Calu3 (cell line): ENCODE results near the gene P2RX1. TPM values are rescaled to one million over a fixed set of nuclear protein-coding genes. Genes with fewer than 3 reads are reported as not detected.

ENCODE experiments used
- BruUV-seq: library from RNA; stranded (reverse); fragments of 400-500 nt; replicated peaks from 2 replicates; lab custom pipeline; 2021; lab: Mats Ljungman, UMichigan
- CTCF ChIA-PET: fragments of 300-600 bp; sonication (Branson Sonifier 250); formaldehyde crosslinking; loops from one replicate; lab custom pipeline; 2022; ENCODE audit warnings: antibody characterized with exemption; lab: Charles Lee
- DNase-seq: peaks from one replicate; pipeline ENCODE4 v3.0.0; 2022
- H3K27ac Mint-ChIP-seq: one replicate; pipeline ENCODE4 v1.8.0; 2022; ENCODE audit warnings: mixed read lengths; ENCODE audit not compliant: unreplicated experiment
- H3K27me3 Mint-ChIP-seq: one replicate; pipeline ENCODE4 v1.8.0; 2022; ENCODE audit warnings: mixed read lengths; ENCODE audit not compliant: unreplicated experiment
- H3K36me3 Mint-ChIP-seq: one replicate; pipeline ENCODE4 v1.8.0; 2022; ENCODE audit warnings: mild to moderate bottlenecking, moderate library complexity, mixed read lengths; ENCODE audit not compliant: insufficient read depth, unreplicated experiment
- H3K4me1 Mint-ChIP-seq: one replicate; pipeline ENCODE4 v1.8.0; 2022; ENCODE audit warnings: mild to moderate bottlenecking, low read depth, mixed read lengths; ENCODE audit not compliant: unreplicated experiment
- H3K4me3 Mint-ChIP-seq: one replicate; pipeline ENCODE4 v1.8.0; 2022; ENCODE audit warnings: mild to moderate bottlenecking, low read depth, moderate library complexity, mixed read lengths; ENCODE audit not compliant: unreplicated experiment
- H3K9me3 Mint-ChIP-seq: one replicate; pipeline ENCODE4 v1.8.0; 2022; ENCODE audit warnings: low read depth, mixed read lengths; ENCODE audit not compliant: unreplicated experiment
- intact Hi-C: fragments of 100-400 bp; cut with micrococcal nuclease; formaldehyde crosslinking; loops from one replicate; pipeline ENCODE4 v1.10.0; 2022; ENCODE audit not compliant: unreplicated experiment
- total RNA-seq: library from RNA; stranded (reverse); gene quantifications from 2 replicates; pipeline ENCODE4 v1.2.3, GENCODE V29; 2022
- TF ChIP-seq, protein P1 (sequence below): fragments of 200-600 bp; IDR thresholded peaks from one replicate; pipeline ENCODE4 v1.8.0; 2022; ENCODE audit warnings: antibody characterized with exemption; ENCODE audit not compliant: unreplicated experiment

The P2RX1 gene
- total RNA-seq, 1 experiment from 2014 or later, result not detected

DNA sequence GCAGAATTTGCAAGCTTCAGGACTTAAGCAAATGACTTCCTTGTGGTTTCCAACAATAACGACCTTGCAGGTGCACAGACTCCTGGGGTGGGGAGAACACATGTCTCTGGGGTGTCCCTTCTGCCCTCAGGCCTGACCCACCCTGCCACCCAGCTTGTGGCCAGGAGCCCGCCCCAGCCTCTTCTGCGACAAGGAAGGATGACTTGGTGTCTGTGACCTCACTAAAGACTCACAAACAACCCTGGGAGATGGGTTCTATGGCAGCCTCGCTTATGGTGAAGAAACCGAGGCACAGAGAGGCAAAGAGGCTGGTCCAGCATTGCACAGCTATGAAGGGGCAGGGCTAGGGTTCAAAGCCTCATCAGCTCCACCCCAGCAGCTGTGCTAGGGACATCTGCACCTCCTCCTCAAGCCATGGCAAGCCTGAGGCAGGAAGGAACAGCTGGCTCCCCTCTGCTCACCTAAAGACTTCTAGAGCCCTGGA lies 45.3 kb upstream of the P2RX1 start:
- Mint-ChIP-seq H3K4me1 (peaks cover 17% of the 10 kb centered on the region), H3K4me3 (no peak overlapping the region), H3K9me3 (no peaks in the 10 kb centered on the region), H3K27ac (no peak overlapping the region), H3K36me3 (peaks cover 12% of the 10 kb centered on the region), H3K27me3 (peaks cover 11% of the 10 kb centered on the region)
- TF ChIP-seq, protein P1, sequence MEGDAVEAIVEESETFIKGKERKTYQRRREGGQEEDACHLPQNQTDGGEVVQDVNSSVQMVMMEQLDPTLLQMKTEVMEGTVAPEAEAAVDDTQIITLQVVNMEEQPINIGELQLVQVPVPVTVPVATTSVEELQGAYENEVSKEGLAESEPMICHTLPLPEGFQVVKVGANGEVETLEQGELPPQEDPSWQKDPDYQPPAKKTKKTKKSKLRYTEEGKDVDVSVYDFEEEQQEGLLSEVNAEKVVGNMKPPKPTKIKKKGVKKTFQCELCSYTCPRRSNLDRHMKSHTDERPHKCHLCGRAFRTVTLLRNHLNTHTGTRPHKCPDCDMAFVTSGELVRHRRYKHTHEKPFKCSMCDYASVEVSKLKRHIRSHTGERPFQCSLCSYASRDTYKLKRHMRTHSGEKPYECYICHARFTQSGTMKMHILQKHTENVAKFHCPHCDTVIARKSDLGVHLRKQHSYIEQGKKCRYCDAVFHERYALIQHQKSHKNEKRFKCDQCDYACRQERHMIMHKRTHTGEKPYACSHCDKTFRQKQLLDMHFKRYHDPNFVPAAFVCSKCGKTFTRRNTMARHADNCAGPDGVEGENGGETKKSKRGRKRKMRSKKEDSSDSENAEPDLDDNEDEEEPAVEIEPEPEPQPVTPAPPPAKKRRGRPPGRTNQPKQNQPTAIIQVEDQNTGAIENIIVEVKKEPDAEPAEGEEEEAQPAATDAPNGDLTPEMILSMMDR, result no peak
- DNase-seq, result no peak
- intact Hi-C loops, result no loop called here
- no TSS peak for BruUV-seq
- CTCF ChIA-PET, result no interaction called here

DNA sequence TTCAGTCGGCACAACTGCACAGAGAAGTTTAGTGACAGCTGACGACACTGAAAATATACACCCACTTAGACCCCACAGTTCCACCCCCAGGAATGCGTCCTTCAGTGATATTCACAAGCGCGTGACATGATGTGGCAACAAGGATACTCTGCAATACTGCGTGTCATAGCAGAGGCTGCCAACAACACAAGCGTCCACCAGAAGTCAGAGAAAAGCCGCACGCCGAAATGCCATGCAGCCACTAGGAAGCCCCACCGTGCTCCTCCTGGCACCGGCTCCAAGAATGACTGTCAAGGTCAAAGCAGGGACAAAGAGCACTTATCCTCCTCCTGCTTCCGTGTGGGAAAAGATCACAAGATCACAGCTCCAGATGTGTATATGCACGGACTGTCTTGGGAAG lies 44.5 kb upstream of the P2RX1 start:
- intact Hi-C loops, result no loop called here
- H3K27me3 Mint-ChIP-seq, result peaks cover 11% of the 10 kb centered on the region
- TF ChIP-seq, protein P1, result no peak
- no TSS peak for BruUV-seq
- no peak overlapping the region for H3K4me3 Mint-ChIP-seq
- CTCF ChIA-PET, result no interaction called here
- H3K27ac Mint-ChIP-seq, result no peak overlapping the region
- no peaks in the 10 kb centered on the region for H3K9me3 Mint-ChIP-seq
- peaks cover 17% of the 10 kb centered on the region for H3K4me1 Mint-ChIP-seq
- H3K36me3 Mint-ChIP-seq, result peaks cover 12% of the 10 kb centered on the region
- DNase-seq, result no peak

DNA sequence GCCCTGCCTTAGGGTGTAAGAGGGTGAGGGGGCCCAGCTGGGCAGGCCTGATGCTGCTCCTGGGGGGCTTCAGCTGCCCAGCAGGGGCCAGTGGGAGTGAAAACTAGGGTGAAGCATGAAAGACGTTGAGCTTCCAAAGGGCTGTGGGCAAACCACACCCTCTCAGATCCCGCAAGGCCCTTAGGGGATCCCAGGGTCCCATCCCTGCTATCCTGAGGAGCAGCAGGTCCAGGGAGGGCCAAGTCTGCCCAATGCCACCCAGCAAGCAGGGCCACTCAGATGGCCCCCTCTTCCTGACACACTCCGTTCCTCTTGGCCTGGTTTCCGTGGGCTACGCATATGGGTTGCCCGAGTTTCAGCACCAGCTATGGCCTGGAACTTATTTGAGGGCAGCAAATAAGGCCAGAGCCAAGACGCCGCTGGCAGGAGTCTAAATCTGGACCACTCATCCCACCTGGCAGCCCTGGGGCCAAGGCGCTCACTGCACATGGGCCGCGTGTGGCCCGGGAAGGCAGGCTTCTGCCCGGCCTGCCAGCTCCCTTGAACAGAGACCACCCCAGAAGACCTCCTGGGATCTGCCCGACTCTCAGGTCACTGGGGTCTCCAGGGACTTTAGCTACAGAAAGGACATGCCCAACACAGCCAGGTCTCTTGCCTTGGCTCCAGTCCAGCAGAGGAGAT lies 43.8 kb upstream of the P2RX1 start:
- Mint-ChIP-seq H3K27ac (no peak overlapping the region), H3K36me3 (peaks cover 6% of the 10 kb centered on the region)

DNA sequence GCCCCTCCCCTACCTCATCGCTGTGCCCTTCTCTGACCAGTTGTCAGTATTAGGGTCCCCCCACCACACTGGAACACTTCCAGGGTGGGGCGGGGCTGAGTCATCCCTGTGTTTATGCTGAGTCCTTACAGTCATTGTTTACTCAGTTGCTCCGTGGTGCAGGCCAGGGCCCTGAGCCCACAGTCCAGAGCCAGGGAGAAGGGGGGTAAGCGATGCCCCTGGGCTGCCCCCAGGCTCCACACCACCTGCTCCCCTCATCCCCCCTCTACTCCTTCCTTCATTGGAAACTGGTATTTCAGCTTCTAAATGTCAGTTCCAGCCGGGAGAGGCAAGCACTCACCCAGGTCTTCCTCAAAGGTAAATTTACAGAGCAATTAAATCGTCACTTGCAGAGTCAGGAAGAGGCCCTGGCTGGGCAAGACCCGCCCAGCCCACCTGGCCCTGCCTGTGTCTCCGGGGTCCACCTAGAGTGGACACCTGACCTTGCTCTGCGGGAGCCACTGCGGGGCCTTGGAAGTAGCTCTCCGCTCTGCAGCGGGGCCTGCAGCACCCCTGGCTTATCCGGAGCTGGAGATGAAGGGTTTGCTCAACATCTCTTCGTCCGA lies 43.1 kb upstream of the P2RX1 start:
- intact Hi-C loops, result no loop called here
- peak; percentile 49 for DNase-seq
- Mint-ChIP-seq H3K9me3 (no peaks in the 10 kb centered on the region), H3K4me3 (no peak overlapping the region), H3K27me3 (peaks cover 11% of the 10 kb centered on the region), H3K27ac (no peak overlapping the region), H3K36me3 (no peaks in the 10 kb centered on the region), H3K4me1 (peaks cover 11% of the 10 kb centered on the region)
- CTCF ChIA-PET, result no interaction called here
- TF ChIP-seq, protein P1, result no peak
- BruUV-seq, result no TSS peak

More for the DNA sequence above, 43.8 kb upstream of the P2RX1 start:
- Mint-ChIP-seq H3K4me3 (no peak overlapping the region), H3K4me1 (peaks cover 12% of the 10 kb centered on the region), H3K9me3 (no peaks in the 10 kb centered on the region), H3K27me3 (peaks cover 11% of the 10 kb centered on the region)
- no TSS peak for BruUV-seq
- TF ChIP-seq, protein P1, result no peak
- CTCF ChIA-PET, result no interaction called here
- intact Hi-C loops, result no loop called here
- DNase-seq, result no peak
